Stimulated activated CD4-positive, alpha-beta T cell treated with anti-CD3 and anti-CD28 coated beads, Interleukin-4, amount 100 ng/mL, for 1 hour (primary cell): ENCODE data around the gene TAL2.

Experiments used
- DNase-seq: peaks from one replicate; pipeline ENCODE4 v3.0.0-alpha.2; 2020

The TAL2 gene

GRCh38 chr9:105711867-105712266 lies 49.6 kb downstream of the TAL2 start:
- no peak for DNase-seq

DNA sequence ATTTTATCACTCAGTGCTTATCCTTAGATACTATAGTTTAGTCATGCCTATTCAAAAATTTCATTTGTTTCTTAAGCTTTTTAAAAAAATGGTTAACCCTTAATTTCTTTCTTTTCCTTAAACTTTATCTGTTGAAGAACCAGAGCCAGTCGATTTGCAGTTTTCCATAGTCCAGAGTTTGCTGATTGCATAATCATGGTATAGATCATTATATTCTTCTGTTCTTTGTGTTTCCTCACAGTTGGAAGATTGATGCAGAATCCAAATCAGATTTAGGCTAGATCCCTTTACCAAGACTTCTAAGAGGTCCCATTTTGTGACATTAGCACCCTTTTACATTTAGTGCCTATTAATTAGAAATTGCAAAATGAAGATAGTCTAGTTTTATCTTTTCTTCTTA lies 50.0 kb downstream of the TAL2 start:
- DNase-seq = no peak
